Esophagus squamous epithelium (tissue), 4 donors: ENCODE results near the gene KANSL1.

Source experiments
- CTCF ChIP-seq, 6 experiments: fragments of 450-650 bp in 4 of 6; fragments of 200-600 bp in 2 of 6; sonication (generic) in 2 of 6; IDR thresholded peaks; one replicate each; pipeline ENCODE4 v1.5.1; 2016 to 2019; ENCODE audit warnings: antibody characterized with exemption in 6 of 6, mild to moderate bottlenecking in 4 of 6, moderate library complexity in 4 of 6
- POLR2A ChIP-seq, 4 donors: fragments of 450-650 bp; IDR thresholded peaks; one replicate each; pipeline ENCODE4 v1.6.1; 2017; ENCODE audit warnings: antibody characterized with exemption in 4 of 4, mild to moderate bottlenecking in 4 of 4, moderate library complexity in 3 of 4

DNA sequence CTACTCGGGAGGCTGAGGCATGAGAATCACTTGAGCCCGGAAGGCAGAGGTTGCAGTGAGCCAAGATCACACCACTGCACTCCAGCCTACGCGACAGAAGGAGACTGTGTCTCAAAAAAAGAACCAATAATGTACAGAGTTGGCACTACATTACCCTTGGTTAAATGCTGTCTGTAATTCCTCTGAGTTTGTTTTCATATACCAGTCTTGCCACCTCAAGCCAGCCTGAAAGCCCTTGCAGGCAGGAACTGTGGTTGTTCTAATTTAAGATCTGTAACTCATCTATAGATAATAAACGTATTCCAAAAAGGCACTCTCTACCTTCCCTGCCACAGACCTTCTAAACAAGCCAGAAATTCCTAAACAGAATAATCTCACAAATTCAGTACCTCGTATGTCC is 4.3 kb upstream of the KANSL1 start:
- TF ChIP-seq CTCF (IDR thresholded peaks at IDR 0.05), result no peak
- no peak for TF ChIP-seq POLR2A (IDR thresholded peaks at IDR 0.05)
